Measurements from ENCODE around the gene HDDC3. TPM values are rescaled to one million over a fixed set of nuclear protein-coding genes. Genes with fewer than 3 reads are reported as not detected.

Gene HDDC3
- total RNA-seq, 1 experiment from 2014 or later: 15.9 TPM

Small RNA genes within 50 kb of the gene (small RNA-seq; reads per million reads assigned to genes)
- gene RF00019: not detected

Other genes with a start within 250 kb of the HDDC3 start
- gene BLM, start 215.2 kb downstream of the HDDC3 start, total RNA-seq (2014; rRNA removed; shearing (Covaris generic); ENCODE audit: low replicate concordance): 15.4 and 33.5 TPM in 2 replicates
- 30.4 and 30.9 TPM in 2 replicates for gene FURIN, start 64.0 kb downstream of the HDDC3 start, total RNA-seq (2014; rRNA removed; shearing (Covaris generic); ENCODE audit: low replicate concordance)
- gene FES, start 48.0 kb downstream of the HDDC3 start, total RNA-seq (2014; rRNA removed; shearing (Covaris generic); ENCODE audit: low replicate concordance): 33.7 and 88.0 TPM in 2 replicates
- gene MAN2A2, start 29.2 kb downstream of the HDDC3 start, total RNA-seq (2014; rRNA removed; shearing (Covaris generic); ENCODE audit: low replicate concordance): 27.4 and 60.8 TPM in 2 replicates
- 25.1 and 58.0 TPM in 2 replicates for gene UNC45A, start 2.7 kb upstream of the HDDC3 start, total RNA-seq (2014; rRNA removed; shearing (Covaris generic); ENCODE audit: low replicate concordance)
- 25.3 and 32.9 TPM in 2 replicates for gene RCCD1, start 22.3 kb upstream of the HDDC3 start, total RNA-seq (2014; rRNA removed; shearing (Covaris generic); ENCODE audit: low replicate concordance)
- 87.5 and 95.5 TPM in 2 replicates for gene PRC1, start 62.0 kb upstream of the HDDC3 start, total RNA-seq (2014; rRNA removed; shearing (Covaris generic); ENCODE audit: low replicate concordance)
- gene VPS33B, start 90.0 kb upstream of the HDDC3 start, total RNA-seq (2014; rRNA removed; shearing (Covaris generic); ENCODE audit: low replicate concordance): 5.7 and 7.5 TPM in 2 replicates
- gene SV2B, start 167.7 kb upstream of the HDDC3 start, total RNA-seq (2014; rRNA removed; shearing (Covaris generic); ENCODE audit: low replicate concordance): 0.11 and 0.26 TPM in 2 replicates

Data from Karpas-422 (cell line).